Large intestine (tissue), 3 donors: Measurements from ENCODE around the gene SLC25A28. TPM values are rescaled to one million over a fixed set of nuclear protein-coding genes. Genes with fewer than 3 reads are reported as not detected.
A peak's percentile ranks its signal among the peaks of the same experiment; 100 is the strongest.

Source experiments
- DNase-seq, 2 donors: peaks; one replicate each; pipeline versions ENCODE4 v3.0.0 to v3.0.0-alpha.2; 2013
- H3K27ac ChIP-seq: one replicate; pipeline ENCODE4 v1.5.1; 2013; ENCODE audit warnings: low read length
- H3K27me3 ChIP-seq: 2 replicates; pipeline ENCODE4 v1.6.1; 2013; ENCODE audit warnings: low read length; ENCODE audit not compliant: control insufficient read depth, insufficient read depth
- H3K36me3 ChIP-seq: 2 replicates; pipeline ENCODE4 v1.6.1; 2013; ENCODE audit warnings: low read length; ENCODE audit not compliant: control insufficient read depth, insufficient read depth
- H3K4me1 ChIP-seq: one replicate; pipeline ENCODE4 v1.6.1; 2013; ENCODE audit warnings: low read length; ENCODE audit not compliant: control insufficient read depth, insufficient read depth
- H3K4me3 ChIP-seq: one replicate; pipeline ENCODE4 v1.5.1; 2013; ENCODE audit warnings: low read length
- H3K9me3 ChIP-seq: one replicate; pipeline ENCODE4 v1.6.1; 2013; ENCODE audit warnings: mild to moderate bottlenecking, low read depth, low read length, moderate library complexity; ENCODE audit not compliant: control insufficient read depth
- WGBS: methylation state at CpG from one replicate; pipeline ENCODE4 v1.1.5; 2013; ENCODE audit warnings: low lambda C conversion rate; ENCODE audit not compliant: insufficient coverage; 5-methylcytosine and 5-hydroxymethylcytosine counted together
- polyA plus RNA-seq: library from polyadenylated mRNA; unstranded; fragments of 120-200 nt; gene quantifications from one replicate; pipeline ENCODE4 v1.2.1, GENCODE V29; 2013

SLC25A28 gene
- polyA plus RNA-seq, 1 donor: 50.1 TPM

- 50% methylated on average over 2 of the region's 5 CpGs for WGBS
Measured at GRCh38 chr10:99593312-99593711, 26.9 kb downstream of the SLC25A28 start.

GRCh38 chr10:99590799-99591198 is 29.4 kb downstream of the SLC25A28 start:
- H3K27ac ChIP-seq: no peak overlapping the region

More at GRCh38 chr10:99593312-99593711, 26.9 kb downstream of the SLC25A28 start:
- no peaks in the 10 kb centered on the region for H3K36me3 ChIP-seq
- H3K27me3 ChIP-seq: no peaks in the 10 kb centered on the region
- H3K4me3 ChIP-seq: no peak overlapping the region
- peak; percentile 71 to 86 for DNase-seq
- H3K9me3 ChIP-seq: no peaks in the 10 kb centered on the region
- peaks cover 16% of the 10 kb centered on the region for H3K4me1 ChIP-seq
- H3K27ac ChIP-seq: peak overlapping the region; percentile 42

GRCh38 chr10:99583687-99584086 is 36.6 kb downstream of the SLC25A28 start:
- peaks cover 10% of the 10 kb centered on the region for H3K27me3 ChIP-seq
- no peak for DNase-seq
- WGBS: no CpG with 5 or more reads among the region's 8 CpGs

More at GRCh38 chr10:99590799-99591198, 29.4 kb downstream of the SLC25A28 start:
- no peaks in the 10 kb centered on the region for H3K36me3 ChIP-seq
- H3K27me3 ChIP-seq: no peaks in the 10 kb centered on the region
- DNase-seq: no peak
- WGBS: 83% methylated on average over 1 of the region's 7 CpGs
- peaks cover 15% of the 10 kb centered on the region for H3K4me1 ChIP-seq
- H3K4me3 ChIP-seq: no peak overlapping the region
- H3K9me3 ChIP-seq: no peaks in the 10 kb centered on the region

GRCh38 chr10:99582255-99582770 is 37.9 kb downstream of the SLC25A28 start:
- no peak overlapping the region for H3K27ac ChIP-seq
- 100% methylated on average over 1 of the region's 6 CpGs for WGBS
- H3K27me3 ChIP-seq: peaks cover 16% of the 10 kb centered on the region
- no peaks in the 10 kb centered on the region for H3K36me3 ChIP-seq
- H3K9me3 ChIP-seq: no peaks in the 10 kb centered on the region
- peak in 1 of 2 donors; percentile 31 for DNase-seq
- H3K4me3 ChIP-seq: no peak overlapping the region
- H3K4me1 ChIP-seq: no peaks in the 10 kb centered on the region

More at GRCh38 chr10:99583687-99584086, 36.6 kb downstream of the SLC25A28 start:
- H3K4me3 ChIP-seq: no peak overlapping the region
- no peaks in the 10 kb centered on the region for H3K9me3 ChIP-seq
- H3K36me3 ChIP-seq: no peaks in the 10 kb centered on the region
- no peaks in the 10 kb centered on the region for H3K4me1 ChIP-seq
- H3K27ac ChIP-seq: no peak overlapping the region

GRCh38 chr10:99579971-99580370 is 40.3 kb downstream of the SLC25A28 start:
- Histone ChIP-seq H3K27me3 (peaks cover 16% of the 10 kb centered on the region), H3K36me3 (no peaks in the 10 kb centered on the region), H3K27ac (no peak overlapping the region), H3K9me3 (no peaks in the 10 kb centered on the region), H3K4me3 (no peak overlapping the region), H3K4me1 (no peaks in the 10 kb centered on the region)
- DNase-seq: no peak
- WGBS: no CpG with 5 or more reads among the region's 1 CpG

GRCh38 chr10:99573790-99574189 is 46.4 kb downstream of the SLC25A28 start:
- Histone ChIP-seq H3K36me3 (no peaks in the 10 kb centered on the region), H3K4me3 (no peak overlapping the region), H3K27me3 (peaks cover 10% of the 10 kb centered on the region), H3K9me3 (no peaks in the 10 kb centered on the region), H3K27ac (no peak overlapping the region), H3K4me1 (no peaks in the 10 kb centered on the region)
- DNase-seq: no peak
- no CpG with 5 or more reads among the region's 5 CpGs for WGBS

- no CpG with 5 or more reads among the region's 1 CpG for WGBS
Measured at GRCh38 chr10:99571816-99572215, 48.4 kb downstream of the SLC25A28 start.

GRCh38 chr10:99569961-99570360 is 50.3 kb downstream of the SLC25A28 start:
- no peak for DNase-seq
- no peaks in the 10 kb centered on the region for H3K36me3 ChIP-seq
- H3K9me3 ChIP-seq: no peaks in the 10 kb centered on the region
- H3K27ac ChIP-seq: no peak overlapping the region
- peaks cover 3% of the 10 kb centered on the region for H3K27me3 ChIP-seq
- no peak overlapping the region for H3K4me3 ChIP-seq
- H3K4me1 ChIP-seq: no peaks in the 10 kb centered on the region

More at GRCh38 chr10:99571816-99572215, 48.4 kb downstream of the SLC25A28 start:
- Histone ChIP-seq H3K36me3 (no peaks in the 10 kb centered on the region), H3K4me1 (no peaks in the 10 kb centered on the region), H3K9me3 (no peaks in the 10 kb centered on the region), H3K4me3 (no peak overlapping the region), H3K27ac (no peak overlapping the region), H3K27me3 (peaks cover 3% of the 10 kb centered on the region)
- DNase-seq: no peak

- H3K9me3 ChIP-seq: no peaks in the 10 kb centered on the region
- H3K4me1 ChIP-seq: no peaks in the 10 kb centered on the region
- H3K36me3 ChIP-seq: no peaks in the 10 kb centered on the region
- no peak overlapping the region for H3K27ac ChIP-seq
- no peak for DNase-seq
- H3K4me3 ChIP-seq: no peak overlapping the region
- WGBS: 40% methylated on average over 1 of the region's 11 CpGs
- peaks cover 3% of the 10 kb centered on the region for H3K27me3 ChIP-seq
Measured at GRCh38 chr10:99569253-99569939, 50.8 kb downstream of the SLC25A28 start.

GRCh38 chr10:99565166-99565565 is 55.1 kb downstream of the SLC25A28 start:
- no peak for DNase-seq
- WGBS: no CpG with 5 or more reads among the region's 4 CpGs

GRCh38 chr10:99564361-99564760 is 55.9 kb downstream of the SLC25A28 start:
- no peaks in the 10 kb centered on the region for H3K4me1 ChIP-seq
- 86% methylated on average over 1 of the region's 3 CpGs for WGBS
- no peaks in the 10 kb centered on the region for H3K36me3 ChIP-seq
- no peaks in the 10 kb centered on the region for H3K9me3 ChIP-seq
- DNase-seq: no peak
- no peak overlapping the region for H3K27ac ChIP-seq
- H3K27me3 ChIP-seq: peaks cover 5% of the 10 kb centered on the region
- H3K4me3 ChIP-seq: no peak overlapping the region

More at GRCh38 chr10:99565166-99565565, 55.1 kb downstream of the SLC25A28 start:
- Histone ChIP-seq H3K27me3 (peaks cover 3% of the 10 kb centered on the region), H3K27ac (no peak overlapping the region), H3K9me3 (no peaks in the 10 kb centered on the region), H3K36me3 (no peaks in the 10 kb centered on the region), H3K4me1 (no peaks in the 10 kb centered on the region), H3K4me3 (no peak overlapping the region)
